C4-2B (cell line): ENCODE results near the gene WNT5B.

Source experiments
- CTCF ChIP-seq: fragments of 450-650 bp; conservative IDR thresholded peaks from 2 replicates; pipeline ENCODE4 v1.5.1; 2017; ENCODE audit warnings: mild to moderate bottlenecking
- ZFX ChIP-seq: fragments of 450-650 bp; IDR thresholded peaks from 2 replicates; pipeline ENCODE4 v1.6.1; 2017

GRCh38 chr12:1639538-1639937, 10.5 kb downstream of the WNT5B start:
- TF ChIP-seq CTCF, result no peak
- no peak for TF ChIP-seq ZFX
